CD4-positive, alpha-beta T cell treated with Interleukin-1 beta for 1 hour (primary cell): ENCODE measurements around the gene VAMP3.
"Not testable (repeated sequence)": the region's sequence is repeated elsewhere in the genome, so short reads cannot be mapped to it uniquely, and the experiment has no call there.

Source experiments
- DNase-seq, 2 donors: peaks; one replicate each; pipeline ENCODE4 v3.0.0-alpha.2; 2020 to 2022

VAMP3 gene

GRCh38 chr1:7769673-7770412 is 1.3 kb upstream of the VAMP3 start:
- no peak for DNase-seq

GRCh38 chr1:7770669-7770996 is 463 bp upstream of the VAMP3 start:
- DNase-seq: peak in 1 of 2 donors; percentile 37

- no peak for DNase-seq
Observed at GRCh38 chr1:7771823-7772299, 765 bp downstream of the VAMP3 start.

GRCh38 chr1:7777591-7777990 is 6.5 kb downstream of the VAMP3 start:
- DNase-seq: no peak

- no peak for DNase-seq
Observed at GRCh38 chr1:7778133-7778628, 7.1 kb downstream of the VAMP3 start.

- no peak for DNase-seq
Observed at GRCh38 chr1:7780976-7781375, 9.9 kb downstream of the VAMP3 start.

- no peak for DNase-seq
Observed at GRCh38 chr1:7781501-7781900, 10.4 kb downstream of the VAMP3 start.

- peak; percentile 6 to 27 for DNase-seq
Observed at GRCh38 chr1:7781923-7782495, 10.9 kb downstream of the VAMP3 start.

- DNase-seq: no peak
Observed at GRCh38 chr1:7783178-7783711, 12.1 kb downstream of the VAMP3 start.

GRCh38 chr1:7783826-7784491 is 12.9 kb downstream of the VAMP3 start, which contains the start of gene PER3:
Gene PER3, plus strand, starts transcription at chr1:7784291. Its CDS starts 587 bp downstream, at chr1:7784878.
- peak; percentile 94 to 95 for DNase-seq

GRCh38 chr1:7784492-7785071 is 13.5 kb downstream of the VAMP3 start:
- DNase-seq: no peak

- DNase-seq: no peak
Observed at GRCh38 chr1:7785108-7785507, 14.0 kb downstream of the VAMP3 start.

GRCh38 chr1:7786795-7787194 is 15.7 kb downstream of the VAMP3 start:
- DNase-seq: no peak

- no peak for DNase-seq
Observed at GRCh38 chr1:7789828-7790227, 18.7 kb downstream of the VAMP3 start.

GRCh38 chr1:7791027-7791426 is 19.9 kb downstream of the VAMP3 start:
- DNase-seq: not testable (repeated sequence)

- no peak for DNase-seq
Observed at GRCh38 chr1:7795406-7795805, 24.3 kb downstream of the VAMP3 start.

- DNase-seq: no peak
Observed at GRCh38 chr1:7805460-7805859, 34.4 kb downstream of the VAMP3 start.

GRCh38 chr1:7808253-7808844 is 37.3 kb downstream of the VAMP3 start:
- peak in 1 of 2 donors; percentile 33 for DNase-seq

- no peak for DNase-seq
Observed at GRCh38 chr1:7809742-7810141, 38.6 kb downstream of the VAMP3 start.

- DNase-seq: peak in 1 of 2 donors; percentile 35
Observed at GRCh38 chr1:7810395-7810794, 39.3 kb downstream of the VAMP3 start.

GRCh38 chr1:7811476-7811875 is 40.4 kb downstream of the VAMP3 start:
- DNase-seq: no peak

- no peak for DNase-seq
Observed at GRCh38 chr1:7813677-7814373, 42.7 kb downstream of the VAMP3 start.
